HCT116 (cell line): ENCODE data around the gene RAPH1. TPM values are rescaled to one million over a fixed set of nuclear protein-coding genes. Genes with fewer than 3 reads are reported as not detected.
A peak's percentile ranks its signal among the peaks of the same experiment; 100 is the strongest.

ENCODE experiments used
- ATAC-seq: fragments of 200-7000 bp; cut with Tn5 transposase; 2 replicates; pipeline ENCODE4 v1.9.1; 2020; ENCODE audit warnings: mild to moderate bottlenecking, moderate library complexity
- BruUV-seq: library from RNA; stranded (reverse); fragments of 400-500 nt; replicated peaks from 2 replicates; lab custom pipeline; 2021; lab: Mats Ljungman, UMichigan
- CTCF ChIA-PET: fragments of 300-600 bp; sonication (Branson Sonifier 250); formaldehyde crosslinking; loops from one replicate; lab custom pipeline; 2021; ENCODE audit warnings: antibody characterized with exemption; lab: Charles Lee
- POLR2A ChIA-PET: fragments of 300-600, 350-600 bp; sonication (Branson Sonifier 250); formaldehyde crosslinking; loops from one replicate; lab custom pipeline; 2021; ENCODE audit warnings: antibody characterized with exemption; lab: Charles Lee
- RAD21 ChIA-PET, 2 experiments: fragments of 300-600 bp; sonication (Branson Sonifier 250); formaldehyde crosslinking; loops; one replicate each; lab custom pipeline; 2023; ENCODE audit warnings: low total read pairs in 2 of 2; ENCODE audit not compliant: uncharacterized antibody in 2 of 2, unreplicated experiment in 2 of 2, low non-redundant PET in 1 of 2; lab: Charles Lee
- DNase-seq: peaks from one replicate; pipeline ENCODE4 v3.0.0-alpha.2; 2010; ENCODE audit warnings: low read depth, low spot score
- H2AFZ ChIP-seq: fragments of 200-600 bp; shearing (Covaris generic), sonication (generic); 2 replicates; pipeline ENCODE4 v1.6.1; 2017; ENCODE audit warnings: low read depth, mixed run types, mixed read lengths, antibody characterized with exemption, low read length; ENCODE audit not compliant: poor library complexity, severe bottlenecking
- H3K27ac ChIP-seq: 2 replicates; pipeline ENCODE4 v1.5.1; 2012; ENCODE audit warnings: low read depth, low read length
- H3K27me3 ChIP-seq: fragments of 200-600 bp; sonication (generic); 2 replicates; pipeline ENCODE4 v1.6.1; 2016; ENCODE audit warnings: mixed run types, low read length, mixed read lengths; ENCODE audit not compliant: insufficient read depth
- H3K36me3 ChIP-seq, 2 experiments: fragments of 200-500 bp in 1 of 2; fragments of 200-600 bp in 1 of 2; sonication (Bioruptor generic) in 1 of 2; sonication (generic) in 1 of 2; 2 replicates each; pipeline versions ENCODE4 v1.5.1 to v1.6.1; 2014 to 2016; ENCODE audit warnings: low read length in 2 of 2, inconsistent platforms in 1 of 2, mixed read lengths in 1 of 2, mixed run types in 1 of 2; ENCODE audit not compliant: insufficient read depth in 2 of 2, control insufficient read depth in 1 of 2
- H3K4me1 ChIP-seq, 2 experiments: fragments of 200-600 bp in 1 of 2; sonication (generic) in 1 of 2; 2 replicates each; pipeline versions ENCODE4 v1.5.1 to v1.6.1; 2012 to 2017; ENCODE audit warnings: low read length in 2 of 2, inconsistent platforms in 1 of 2, mild to moderate bottlenecking in 1 of 2, mixed read lengths in 1 of 2, mixed run types in 1 of 2, moderate library complexity in 1 of 2; ENCODE audit not compliant: insufficient read depth in 2 of 2, control insufficient read depth in 1 of 2
- H3K4me2 ChIP-seq: fragments of 200-600 bp; sonication (generic); 2 replicates; pipeline ENCODE4 v1.6.1; 2017; ENCODE audit warnings: mixed run types, low read length, mixed read lengths
- H3K4me3 ChIP-seq, 2 experiments: fragments of 200-600 bp in 1 of 2; sonication (generic) in 1 of 2; replicated peaks in 1 of 2; 2 replicates each; pipeline ENCODE4 v1.5.1; 2011 to 2016; ENCODE audit warnings: low read length in 2 of 2, control low read depth in 1 of 2, low read depth in 1 of 2, mild to moderate bottlenecking in 1 of 2, mixed read lengths in 1 of 2, mixed run types in 1 of 2
- H3K79me2 ChIP-seq: fragments of 200-600 bp; sonication (generic); 2 replicates; pipeline ENCODE4 v1.6.1; 2017; ENCODE audit warnings: mild to moderate bottlenecking, mixed run types, low read length, moderate library complexity, mixed read lengths; ENCODE audit not compliant: insufficient read depth
- H3K9ac ChIP-seq: fragments of 200-600 bp; sonication (generic); 2 replicates; pipeline ENCODE4 v1.6.1; 2016; ENCODE audit warnings: low read length, mixed read lengths
- H3K9me2 ChIP-seq: fragments of 200-600 bp; sonication (generic), shearing (Covaris generic); 2 replicates; pipeline ENCODE4 v1.6.1; 2017; ENCODE audit warnings: mixed run types, mild to moderate bottlenecking, moderate library complexity; ENCODE audit not compliant: insufficient read depth
- H3K9me3 ChIP-seq, 2 experiments: fragments of 200-500 bp in 1 of 2; fragments of 200-600 bp in 1 of 2; sonication (Bioruptor generic) in 1 of 2; sonication (generic) in 1 of 2; 2 replicates each; pipeline ENCODE4 v1.6.1; 2014 to 2017; ENCODE audit warnings: low read length in 2 of 2, mixed read lengths in 2 of 2, inconsistent platforms in 1 of 2, low read depth in 1 of 2, mild to moderate bottlenecking in 1 of 2, mixed run types in 1 of 2, moderate library complexity in 1 of 2; ENCODE audit not compliant: control insufficient read depth in 1 of 2, insufficient read depth in 1 of 2
- H4K20me1 ChIP-seq: fragments of 200-600 bp; sonication (generic), shearing (Covaris generic); 2 replicates; pipeline ENCODE4 v1.6.1; 2017; ENCODE audit warnings: mixed run types, mild to moderate bottlenecking, moderate library complexity; ENCODE audit not compliant: insufficient read depth
- ELF1 ChIP-seq: IDR thresholded peaks from 2 replicates; pipeline ENCODE4 v1.6.1; 2012; ENCODE audit warnings: low read depth, borderline replicate concordance
- EZH2 ChIP-seq: fragments of 200-600 bp; sonication (generic); IDR thresholded peaks from 2 replicates; pipeline ENCODE4 v1.6.1; 2017; ENCODE audit warnings: antibody characterized with exemption, mixed run types
- EZH2phosphoT487 ChIP-seq: fragments of 200-600 bp; IDR thresholded peaks from 2 replicates; pipeline ENCODE4 v1.6.1; 2018; ENCODE audit warnings: antibody characterized with exemption, borderline replicate concordance
- JUND ChIP-seq: IDR thresholded peaks from 2 replicates; pipeline ENCODE4 v1.6.1; 2012
- POLR2AphosphoS5 ChIP-seq: IDR thresholded peaks from 2 replicates; pipeline ENCODE4 v1.6.1; 2011; ENCODE audit warnings: mild to moderate bottlenecking, low read depth, low read length, moderate library complexity
- RAD21 ChIP-seq: IDR thresholded peaks from 2 replicates; pipeline ENCODE4 v1.6.1; 2012; ENCODE audit warnings: low read depth, mild to moderate bottlenecking
- SRF ChIP-seq: IDR thresholded peaks from 2 replicates; pipeline ENCODE4 v1.6.1; 2012; ENCODE audit warnings: low read depth
- TCF7L2 ChIP-seq: IDR thresholded peaks from 2 replicates; pipeline ENCODE4 v1.7.0; 2011; ENCODE audit warnings: borderline replicate concordance, inconsistent platforms; ENCODE audit not compliant: insufficient read depth, insufficient read length; ENCODE audit errors: extremely low read depth
- ZNF274 ChIP-seq: fragments of 200-500 bp; sonication (Bioruptor generic); IDR thresholded peaks from 2 replicates; pipeline ENCODE4 v1.6.1; 2014; ENCODE audit warnings: mild to moderate bottlenecking, low read depth, low read length, inconsistent platforms
- intact Hi-C: fragments of 100-400 bp; cut with micrococcal nuclease; formaldehyde crosslinking; loops from 2 replicates; pipeline ENCODE4 v1.10.0; 2022
- total RNA-seq: library from RNA; stranded (reverse); gene quantifications from one replicate; pipeline ENCODE4 v1.2.1, GENCODE V29; 2021; ENCODE audit not compliant: unreplicated experiment
- TF ChIP-seq, protein P1 (sequence below), 3 experiments: fragments of 200-600 bp in 1 of 3; sonication (generic) in 1 of 3; IDR thresholded peaks in 2 of 3; conservative IDR thresholded peaks in 1 of 3; 2 replicates each; pipeline ENCODE4 v1.5.1; 2012 to 2017; ENCODE audit warnings: low read depth in 2 of 3, low read length in 2 of 3, antibody characterized with exemption in 1 of 3, borderline replicate concordance in 1 of 3, control low read depth in 1 of 3, mild to moderate bottlenecking in 1 of 3, mixed read lengths in 1 of 3, mixed run types in 1 of 3, moderate library complexity in 1 of 3; ENCODE audit not compliant: insufficient read depth in 1 of 3
- TF ChIP-seq, protein P2 (sequence below): IDR thresholded peaks from 2 replicates; pipeline ENCODE4 v1.6.1; 2012
- TF ChIP-seq, protein P3 (sequence below): IDR thresholded peaks from 2 replicates; pipeline ENCODE4 v1.6.1; 2012
- TF ChIP-seq, protein P4 (sequence below): IDR thresholded peaks from 2 replicates; pipeline ENCODE4 v1.6.1; 2011; ENCODE audit warnings: mild to moderate bottlenecking, low read length, moderate library complexity; ENCODE audit not compliant: insufficient replicate concordance; ENCODE audit errors: extremely low read depth
- TF ChIP-seq, protein P5 (sequence below): IDR thresholded peaks from 2 replicates; pipeline ENCODE4 v1.6.1; 2012; ENCODE audit warnings: low read depth

RAPH1 gene
- total RNA-seq, 1 experiment from 2014 or later = 22.3 TPM

DNA sequence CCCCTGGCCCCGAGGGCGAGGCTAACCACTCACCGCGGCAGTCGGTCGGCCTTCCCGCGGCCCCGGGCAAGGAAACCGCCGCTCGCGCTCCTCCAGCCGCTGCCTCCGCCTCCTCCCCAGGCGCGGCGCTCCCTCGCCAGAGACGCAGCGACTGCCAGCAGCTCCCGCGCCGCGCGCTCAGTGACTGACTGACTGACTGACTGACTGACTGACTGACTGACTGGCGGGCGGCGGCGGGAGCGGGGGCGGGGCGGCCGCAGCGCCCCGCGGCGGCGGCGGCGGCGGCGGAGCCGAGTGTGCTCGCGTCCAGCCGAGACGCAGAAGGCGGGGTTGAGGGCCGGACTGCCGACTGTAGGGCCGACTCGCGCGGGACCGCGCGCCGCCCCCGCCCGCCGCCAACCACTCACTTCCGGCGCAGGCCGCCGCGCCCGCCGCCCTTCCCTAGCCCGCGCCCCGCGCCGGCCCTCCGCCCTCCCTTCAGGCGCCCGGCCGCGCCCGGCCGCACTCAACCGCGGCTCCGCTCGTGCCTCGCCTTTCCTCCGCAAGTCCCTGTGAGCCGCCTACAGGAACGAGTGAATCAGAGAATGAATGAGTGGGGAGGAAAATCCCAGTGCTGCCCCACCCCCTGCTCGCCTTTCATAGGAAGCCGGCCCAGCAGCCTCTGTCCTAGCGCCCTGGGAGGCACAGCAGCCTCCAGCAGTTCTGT, at the start of gene RAPH1 (continued):
- TF ChIP-seq, protein P1, sequence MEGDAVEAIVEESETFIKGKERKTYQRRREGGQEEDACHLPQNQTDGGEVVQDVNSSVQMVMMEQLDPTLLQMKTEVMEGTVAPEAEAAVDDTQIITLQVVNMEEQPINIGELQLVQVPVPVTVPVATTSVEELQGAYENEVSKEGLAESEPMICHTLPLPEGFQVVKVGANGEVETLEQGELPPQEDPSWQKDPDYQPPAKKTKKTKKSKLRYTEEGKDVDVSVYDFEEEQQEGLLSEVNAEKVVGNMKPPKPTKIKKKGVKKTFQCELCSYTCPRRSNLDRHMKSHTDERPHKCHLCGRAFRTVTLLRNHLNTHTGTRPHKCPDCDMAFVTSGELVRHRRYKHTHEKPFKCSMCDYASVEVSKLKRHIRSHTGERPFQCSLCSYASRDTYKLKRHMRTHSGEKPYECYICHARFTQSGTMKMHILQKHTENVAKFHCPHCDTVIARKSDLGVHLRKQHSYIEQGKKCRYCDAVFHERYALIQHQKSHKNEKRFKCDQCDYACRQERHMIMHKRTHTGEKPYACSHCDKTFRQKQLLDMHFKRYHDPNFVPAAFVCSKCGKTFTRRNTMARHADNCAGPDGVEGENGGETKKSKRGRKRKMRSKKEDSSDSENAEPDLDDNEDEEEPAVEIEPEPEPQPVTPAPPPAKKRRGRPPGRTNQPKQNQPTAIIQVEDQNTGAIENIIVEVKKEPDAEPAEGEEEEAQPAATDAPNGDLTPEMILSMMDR (IDR thresholded peaks at IDR 0.05 in 2 of 3, conservative IDR thresholded peaks at IDR 0.05 in 1 of 3; ENCODE audit: borderline replicate concordance in 1 of 3, insufficient read depth in 1 of 3, low read depth in 2 of 3, low read length in 2 of 3) = no peak
- TF ChIP-seq EZH2 = no peak
- TF ChIP-seq POLR2AphosphoS5 = peak; percentile 82
- no peak for TF ChIP-seq SRF
- TF ChIP-seq, protein P2, sequence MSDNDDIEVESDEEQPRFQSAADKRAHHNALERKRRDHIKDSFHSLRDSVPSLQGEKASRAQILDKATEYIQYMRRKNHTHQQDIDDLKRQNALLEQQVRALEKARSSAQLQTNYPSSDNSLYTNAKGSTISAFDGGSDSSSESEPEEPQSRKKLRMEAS = peak; percentile 42; the same call in 1 of the 2 replicates
- no peak for TF ChIP-seq EZH2phosphoT487

DNA sequence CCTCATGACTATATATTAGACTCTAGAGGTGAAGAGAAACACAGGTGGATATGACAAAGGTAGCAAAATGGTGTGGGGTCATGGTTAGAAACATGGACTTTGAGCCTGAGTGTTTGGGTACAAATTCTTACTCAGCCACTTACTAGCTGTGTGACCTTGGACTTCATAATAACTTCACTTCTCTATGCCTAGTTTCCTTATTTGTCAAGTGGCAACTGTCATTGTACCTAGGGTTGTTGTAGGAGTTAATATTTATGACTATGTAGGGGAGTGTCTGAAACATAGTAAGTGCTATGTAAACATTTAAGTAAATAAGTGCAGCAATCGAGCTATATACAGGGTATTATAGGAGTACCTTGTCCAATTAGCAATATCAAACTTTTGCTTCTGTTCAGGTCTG, 49.7 kb upstream of the RAPH1 start:
- H3K4me1 ChIP-seq = peaks cover 8 to 17% of the 10 kb centered on the region in 2 experiments
- no peak overlapping the region for H3K27ac ChIP-seq
- no peaks in the 10 kb centered on the region for H3K9me2 ChIP-seq
- no peaks in the 10 kb centered on the region for H3K36me3 ChIP-seq
- H3K4me3 ChIP-seq = no peak overlapping the region
- ATAC-seq = no peak
- DNase-seq = no peak
- no peak overlapping the region for H3K9ac ChIP-seq
- BruUV-seq = no TSS peak
- H3K9me3 ChIP-seq = no peaks in the 10 kb centered on the region
- no peak overlapping the region for H2AFZ ChIP-seq
- H3K27me3 ChIP-seq = no peaks in the 10 kb centered on the region
- intact Hi-C loops = no loop called here
- no peak overlapping the region for H3K4me2 ChIP-seq
- H4K20me1 ChIP-seq = no peaks in the 10 kb centered on the region
- no peaks in the 10 kb centered on the region for H3K79me2 ChIP-seq
- POLR2A ChIA-PET = no interaction called here
- CTCF ChIA-PET = no interaction called here
- RAD21 ChIA-PET = no interaction called here
- no peak for TF ChIP-seq EZH2phosphoT487
- TF ChIP-seq, protein P3, sequence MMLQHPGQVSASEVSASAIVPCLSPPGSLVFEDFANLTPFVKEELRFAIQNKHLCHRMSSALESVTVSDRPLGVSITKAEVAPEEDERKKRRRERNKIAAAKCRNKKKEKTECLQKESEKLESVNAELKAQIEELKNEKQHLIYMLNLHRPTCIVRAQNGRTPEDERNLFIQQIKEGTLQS = no peak
- TF ChIP-seq ZNF274 = no peak
- no peak for TF ChIP-seq RAD21
- no peak for TF ChIP-seq TCF7L2
- TF ChIP-seq ELF1 = no peak
- TF ChIP-seq, protein P4, sequence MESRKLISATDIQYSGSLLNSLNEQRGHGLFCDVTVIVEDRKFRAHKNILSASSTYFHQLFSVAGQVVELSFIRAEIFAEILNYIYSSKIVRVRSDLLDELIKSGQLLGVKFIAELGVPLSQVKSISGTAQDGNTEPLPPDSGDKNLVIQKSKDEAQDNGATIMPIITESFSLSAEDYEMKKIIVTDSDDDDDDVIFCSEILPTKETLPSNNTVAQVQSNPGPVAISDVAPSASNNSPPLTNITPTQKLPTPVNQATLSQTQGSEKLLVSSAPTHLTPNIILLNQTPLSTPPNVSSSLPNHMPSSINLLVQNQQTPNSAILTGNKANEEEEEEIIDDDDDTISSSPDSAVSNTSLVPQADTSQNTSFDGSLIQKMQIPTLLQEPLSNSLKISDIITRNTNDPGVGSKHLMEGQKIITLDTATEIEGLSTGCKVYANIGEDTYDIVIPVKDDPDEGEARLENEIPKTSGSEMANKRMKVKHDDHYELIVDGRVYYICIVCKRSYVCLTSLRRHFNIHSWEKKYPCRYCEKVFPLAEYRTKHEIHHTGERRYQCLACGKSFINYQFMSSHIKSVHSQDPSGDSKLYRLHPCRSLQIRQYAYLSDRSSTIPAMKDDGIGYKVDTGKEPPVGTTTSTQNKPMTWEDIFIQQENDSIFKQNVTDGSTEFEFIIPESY = no peak
- TF ChIP-seq SRF = no peak
- TF ChIP-seq, protein P5, sequence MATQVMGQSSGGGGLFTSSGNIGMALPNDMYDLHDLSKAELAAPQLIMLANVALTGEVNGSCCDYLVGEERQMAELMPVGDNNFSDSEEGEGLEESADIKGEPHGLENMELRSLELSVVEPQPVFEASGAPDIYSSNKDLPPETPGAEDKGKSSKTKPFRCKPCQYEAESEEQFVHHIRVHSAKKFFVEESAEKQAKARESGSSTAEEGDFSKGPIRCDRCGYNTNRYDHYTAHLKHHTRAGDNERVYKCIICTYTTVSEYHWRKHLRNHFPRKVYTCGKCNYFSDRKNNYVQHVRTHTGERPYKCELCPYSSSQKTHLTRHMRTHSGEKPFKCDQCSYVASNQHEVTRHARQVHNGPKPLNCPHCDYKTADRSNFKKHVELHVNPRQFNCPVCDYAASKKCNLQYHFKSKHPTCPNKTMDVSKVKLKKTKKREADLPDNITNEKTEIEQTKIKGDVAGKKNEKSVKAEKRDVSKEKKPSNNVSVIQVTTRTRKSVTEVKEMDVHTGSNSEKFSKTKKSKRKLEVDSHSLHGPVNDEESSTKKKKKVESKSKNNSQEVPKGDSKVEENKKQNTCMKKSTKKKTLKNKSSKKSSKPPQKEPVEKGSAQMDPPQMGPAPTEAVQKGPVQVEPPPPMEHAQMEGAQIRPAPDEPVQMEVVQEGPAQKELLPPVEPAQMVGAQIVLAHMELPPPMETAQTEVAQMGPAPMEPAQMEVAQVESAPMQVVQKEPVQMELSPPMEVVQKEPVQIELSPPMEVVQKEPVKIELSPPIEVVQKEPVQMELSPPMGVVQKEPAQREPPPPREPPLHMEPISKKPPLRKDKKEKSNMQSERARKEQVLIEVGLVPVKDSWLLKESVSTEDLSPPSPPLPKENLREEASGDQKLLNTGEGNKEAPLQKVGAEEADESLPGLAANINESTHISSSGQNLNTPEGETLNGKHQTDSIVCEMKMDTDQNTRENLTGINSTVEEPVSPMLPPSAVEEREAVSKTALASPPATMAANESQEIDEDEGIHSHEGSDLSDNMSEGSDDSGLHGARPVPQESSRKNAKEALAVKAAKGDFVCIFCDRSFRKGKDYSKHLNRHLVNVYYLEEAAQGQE = no peak
- TF ChIP-seq JUND = no peak
